ENCODE results near the gene FXYD3.

FXYD3 gene

GRCh38 chr19:35116072-35116801 lies 614 bp downstream of the FXYD3 start:
- H3K4me1 ChIP-seq, result peaks cover 0 to 32% (median 10%) of the 10 kb centered on the region in 4 donors
- H3K36me3 ChIP-seq, result peaks cover 0 to 2% (median 0%) of the 10 kb centered on the region in 3 donors
- DNase-seq, result no peak
- H3K9me3 ChIP-seq, result no peaks in the 10 kb centered on the region
- H3K4me3 ChIP-seq, result no peak overlapping the region
- no peak overlapping the region for H3K27ac ChIP-seq
- intact Hi-C loops (cut with DNase I; ENCODE audit: low total_unique reads), result no loop called here
- no peaks in the 10 kb centered on the region for H3K27me3 ChIP-seq
- no peak for TF ChIP-seq CTCF (IDR thresholded peaks at IDR 0.05)

GRCh38 chr19:35117116-35117515 lies 1.5 kb downstream of the FXYD3 start:
- Histone ChIP-seq H3K36me3 (peaks cover 0 to 5% (median 0%) of the 10 kb centered on the region in 3 donors), H3K4me1 (peaks cover 0 to 33% (median 10%) of the 10 kb centered on the region in 4 donors), H3K9me3 (no peaks in the 10 kb centered on the region), H3K27me3 (no peaks in the 10 kb centered on the region), H3K4me3 (no peak overlapping the region), H3K27ac (no peak overlapping the region)
- TF ChIP-seq CTCF (IDR thresholded peaks at IDR 0.05), result no peak
- intact Hi-C loops (cut with DNase I; ENCODE audit: low total_unique reads), result no loop called here
- DNase-seq, result no peak

- Histone ChIP-seq H3K9me3 (no peaks in the 10 kb centered on the region), H3K4me1 (peaks cover 6 to 40% (median 13%) of the 10 kb centered on the region in 4 donors), H3K27ac (no peak overlapping the region), H3K4me3 (no peak overlapping the region), H3K27me3 (no peaks in the 10 kb centered on the region), H3K36me3 (peaks cover 0 to 5% (median 0%) of the 10 kb centered on the region in 3 donors)
- intact Hi-C loops (cut with DNase I; ENCODE audit: low total_unique reads), result no loop called here
- no peak for DNase-seq
- no peak for TF ChIP-seq CTCF (IDR thresholded peaks at IDR 0.05)
Observed at GRCh38 chr19:35117799-35118198, 2.2 kb downstream of the FXYD3 start.

- TF ChIP-seq CTCF (IDR thresholded peaks at IDR 0.05), result no peak
- Histone ChIP-seq H3K36me3 (peaks cover 0 to 5% (median 0%) of the 10 kb centered on the region in 3 donors), H3K9me3 (no peaks in the 10 kb centered on the region), H3K27ac (no peak overlapping the region), H3K4me3 (no peak overlapping the region), H3K4me1 (peaks cover 12 to 46% (median 20%) of the 10 kb centered on the region in 4 donors), H3K27me3 (no peaks in the 10 kb centered on the region)
- intact Hi-C loops (cut with DNase I; ENCODE audit: low total_unique reads), result no loop called here
- no peak for DNase-seq
Observed at GRCh38 chr19:35118268-35119020, 2.8 kb downstream of the FXYD3 start.

GRCh38 chr19:35119091-35119490 lies 3.5 kb downstream of the FXYD3 start:
- DNase-seq, result no peak
- no peak for TF ChIP-seq CTCF (IDR thresholded peaks at IDR 0.05)
- H3K4me3 ChIP-seq, result no peak overlapping the region
- no peaks in the 10 kb centered on the region for H3K27me3 ChIP-seq
- no peaks in the 10 kb centered on the region for H3K9me3 ChIP-seq
- peaks cover 0 to 5% (median 0%) of the 10 kb centered on the region in 3 donors for H3K36me3 ChIP-seq
- H3K4me1 ChIP-seq, result peaks cover 14 to 53% (median 26%) of the 10 kb centered on the region in 4 donors
- intact Hi-C loops (cut with DNase I; ENCODE audit: low total_unique reads), result no loop called here
- H3K27ac ChIP-seq, result no peak overlapping the region

Data from tibial artery (tissue), 4 donors.